ENCODE results near the gene MRPS27.

Gene MRPS27

DNA sequence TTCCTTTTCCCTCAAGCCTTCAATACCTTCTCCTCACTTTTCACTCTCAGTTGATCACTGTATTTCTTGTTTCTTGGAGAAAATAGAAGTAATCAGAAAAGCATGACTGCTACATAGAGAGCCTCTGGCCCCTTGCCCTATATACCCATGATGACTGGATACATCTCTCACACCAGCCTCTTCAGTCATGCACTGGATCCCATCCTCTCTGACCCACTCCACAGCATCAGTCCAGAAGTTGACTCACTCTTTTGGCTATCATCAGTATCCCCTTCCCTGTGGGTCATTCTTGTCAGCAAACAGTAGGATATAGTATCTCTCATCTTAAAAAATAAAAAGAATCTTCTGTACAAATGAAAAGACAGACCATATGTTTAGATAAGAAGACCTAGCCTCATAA, 33.0 kb upstream of the MRPS27 start:
- Histone ChIP-seq H3K4me1 (ENCODE audit: control insufficient read depth, insufficient read depth, low read length) (no peaks in the 10 kb centered on the region), H3K9ac (ENCODE audit: low read length) (no peak overlapping the region), H3K9me3 (ENCODE audit: control insufficient read depth, low read length) (no peaks in the 10 kb centered on the region), H3K27me3 (ENCODE audit: control insufficient read depth, insufficient read depth, low read length) (no peaks in the 10 kb centered on the region), H3K4me3 (ENCODE audit: low read length) (no peak overlapping the region), H3K36me3 (ENCODE audit: control insufficient read depth, insufficient read depth, low read length) (no peaks in the 10 kb centered on the region)

DNA sequence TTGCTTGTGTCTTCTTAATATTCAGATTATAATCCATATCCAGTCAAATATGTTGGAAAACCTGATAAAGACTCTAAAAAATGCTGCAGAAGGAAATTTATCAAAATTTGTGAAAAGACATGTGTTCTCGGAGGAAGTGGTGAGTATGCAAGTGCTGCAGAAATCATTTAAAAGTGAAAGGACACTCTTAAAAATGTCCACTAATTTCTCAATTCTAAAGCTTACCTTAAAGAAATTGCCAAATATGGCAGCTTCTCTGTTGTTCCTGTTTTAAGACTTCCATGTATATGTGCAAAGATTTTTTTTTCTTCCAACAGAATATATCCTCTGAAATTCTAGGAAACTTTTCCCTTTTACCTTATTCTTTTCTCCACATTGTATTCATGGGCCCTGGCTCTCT, 32.6 kb upstream of the MRPS27 start:
- Histone ChIP-seq H3K9ac (ENCODE audit: low read length) (no peak overlapping the region), H3K9me3 (ENCODE audit: control insufficient read depth, low read length) (no peaks in the 10 kb centered on the region), H3K27me3 (ENCODE audit: control insufficient read depth, insufficient read depth, low read length) (no peaks in the 10 kb centered on the region), H3K4me3 (ENCODE audit: low read length) (no peak overlapping the region), H3K36me3 (ENCODE audit: control insufficient read depth, insufficient read depth, low read length) (no peaks in the 10 kb centered on the region), H3K4me1 (ENCODE audit: control insufficient read depth, insufficient read depth, low read length) (no peaks in the 10 kb centered on the region)

DNA sequence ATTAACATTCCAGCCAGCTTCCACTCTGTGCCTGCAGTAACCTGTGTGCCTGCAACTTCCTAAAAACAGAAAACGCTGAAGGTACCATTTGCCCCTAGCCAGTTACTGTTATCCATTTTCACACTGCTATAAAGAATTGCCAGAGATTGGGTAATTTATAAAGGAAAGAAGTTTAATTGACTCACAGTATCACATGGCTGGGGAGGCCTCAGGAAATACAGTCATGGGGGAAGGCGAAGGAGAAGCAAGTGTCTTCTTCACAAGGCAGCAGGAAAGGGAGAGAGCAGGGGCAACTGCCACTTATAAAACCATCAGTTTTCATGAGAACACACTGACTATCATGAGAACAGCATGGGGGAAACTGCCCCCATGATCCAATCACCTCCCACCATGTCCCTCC, 31.3 kb upstream of the MRPS27 start:
- H3K4me3 ChIP-seq (ENCODE audit: low read length), result no peak overlapping the region
- H3K27me3 ChIP-seq (ENCODE audit: control insufficient read depth, insufficient read depth, low read length), result no peaks in the 10 kb centered on the region
- H3K4me1 ChIP-seq (ENCODE audit: control insufficient read depth, insufficient read depth, low read length), result no peaks in the 10 kb centered on the region
- H3K9me3 ChIP-seq (ENCODE audit: control insufficient read depth, low read length), result no peaks in the 10 kb centered on the region
- no peak overlapping the region for H3K9ac ChIP-seq (ENCODE audit: low read length)
- H3K36me3 ChIP-seq (ENCODE audit: control insufficient read depth, insufficient read depth, low read length), result no peaks in the 10 kb centered on the region

DNA sequence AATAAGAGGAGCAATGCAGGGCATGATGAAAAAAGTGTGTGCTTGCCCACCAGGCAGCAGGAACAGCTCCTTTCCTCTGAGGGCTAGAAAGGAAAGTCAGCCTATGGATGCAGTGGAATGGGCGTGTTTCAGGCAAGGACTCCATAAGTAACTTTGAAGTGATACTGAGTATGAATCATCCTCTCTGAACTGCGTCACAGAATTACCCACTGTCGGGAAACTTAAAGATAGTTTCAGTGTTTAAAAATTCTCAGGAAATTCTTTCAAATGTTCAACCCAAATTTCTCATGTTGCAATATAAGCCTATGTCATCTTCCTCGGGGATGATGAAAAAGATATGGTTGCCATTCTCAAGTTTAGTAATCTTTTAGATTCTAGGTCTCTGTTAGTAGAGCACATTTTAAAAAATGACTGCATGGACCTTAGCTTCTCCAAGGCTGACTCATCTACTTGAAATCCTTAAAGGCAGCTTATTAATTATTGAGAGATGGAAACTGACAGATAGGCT, 27.8 kb upstream of the MRPS27 start:
- Histone ChIP-seq H3K9ac (ENCODE audit: low read length) (no peak overlapping the region), H3K4me1 (ENCODE audit: control insufficient read depth, insufficient read depth, low read length) (no peaks in the 10 kb centered on the region), H3K36me3 (ENCODE audit: control insufficient read depth, insufficient read depth, low read length) (no peaks in the 10 kb centered on the region), H3K9me3 (ENCODE audit: control insufficient read depth, low read length) (no peaks in the 10 kb centered on the region), H3K4me3 (ENCODE audit: low read length) (no peak overlapping the region), H3K27me3 (ENCODE audit: control insufficient read depth, insufficient read depth, low read length) (no peaks in the 10 kb centered on the region)

DNA sequence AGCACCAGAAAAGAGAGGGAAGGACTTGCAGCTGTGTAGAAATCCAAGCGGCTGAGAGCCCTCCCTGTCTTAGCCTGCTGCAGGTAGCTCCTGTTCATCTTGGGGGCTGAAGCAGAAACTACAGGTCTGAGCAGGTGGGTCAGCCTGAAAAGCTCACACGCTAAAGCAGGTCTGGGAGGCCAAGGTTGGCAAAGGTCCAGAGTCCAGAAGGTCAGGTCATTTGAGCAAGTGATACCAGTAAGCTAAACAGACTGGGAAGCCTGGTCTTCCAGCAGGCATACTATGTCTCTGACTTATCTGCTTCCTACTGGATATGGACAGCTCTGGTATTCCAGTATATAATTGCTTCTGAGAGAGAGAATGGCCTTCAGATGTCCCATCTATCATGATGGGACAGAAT, 26.4 kb upstream of the MRPS27 start:
- Histone ChIP-seq H3K36me3 (ENCODE audit: control insufficient read depth, insufficient read depth, low read length) (no peaks in the 10 kb centered on the region), H3K4me1 (ENCODE audit: control insufficient read depth, insufficient read depth, low read length) (no peaks in the 10 kb centered on the region), H3K27me3 (ENCODE audit: control insufficient read depth, insufficient read depth, low read length) (no peaks in the 10 kb centered on the region)

DNA sequence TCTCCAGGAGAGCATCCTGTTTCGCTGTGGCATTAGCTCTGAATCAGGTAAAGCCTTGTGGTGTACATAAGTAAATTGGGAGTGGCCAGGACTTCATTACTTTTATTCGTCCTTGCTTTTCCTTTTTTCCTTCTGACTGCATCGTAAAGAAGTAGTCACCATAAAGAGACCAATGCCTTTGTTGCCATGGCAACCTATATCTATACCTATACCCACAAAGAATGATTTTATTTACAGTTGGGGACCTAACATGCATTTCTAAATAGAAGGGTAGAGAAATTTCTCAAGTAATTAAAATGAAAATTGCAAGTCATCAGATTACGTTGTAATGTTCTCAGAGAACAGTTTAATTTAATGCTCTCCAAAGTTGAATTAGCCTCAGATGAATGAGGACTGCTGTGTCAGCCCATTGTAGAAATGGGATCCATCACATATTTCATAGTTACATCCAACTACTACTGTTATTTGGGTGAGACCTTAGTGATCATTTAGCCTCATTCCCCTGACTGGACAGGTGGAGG, 18.7 kb upstream of the MRPS27 start:
- Histone ChIP-seq H3K36me3 (ENCODE audit: control insufficient read depth, insufficient read depth, low read length) (no peaks in the 10 kb centered on the region), H3K27me3 (ENCODE audit: control insufficient read depth, insufficient read depth, low read length) (no peaks in the 10 kb centered on the region), H3K9ac (ENCODE audit: low read length) (no peak overlapping the region), H3K9me3 (ENCODE audit: control insufficient read depth, low read length) (no peaks in the 10 kb centered on the region), H3K4me3 (ENCODE audit: low read length) (no peak overlapping the region), H3K4me1 (ENCODE audit: control insufficient read depth, insufficient read depth, low read length) (no peaks in the 10 kb centered on the region)

More for the DNA sequence above, 26.4 kb upstream of the MRPS27 start:
- H3K9ac ChIP-seq (ENCODE audit: low read length), result no peak overlapping the region
- H3K9me3 ChIP-seq (ENCODE audit: control insufficient read depth, low read length), result no peaks in the 10 kb centered on the region
- H3K4me3 ChIP-seq (ENCODE audit: low read length), result no peak overlapping the region

DNA sequence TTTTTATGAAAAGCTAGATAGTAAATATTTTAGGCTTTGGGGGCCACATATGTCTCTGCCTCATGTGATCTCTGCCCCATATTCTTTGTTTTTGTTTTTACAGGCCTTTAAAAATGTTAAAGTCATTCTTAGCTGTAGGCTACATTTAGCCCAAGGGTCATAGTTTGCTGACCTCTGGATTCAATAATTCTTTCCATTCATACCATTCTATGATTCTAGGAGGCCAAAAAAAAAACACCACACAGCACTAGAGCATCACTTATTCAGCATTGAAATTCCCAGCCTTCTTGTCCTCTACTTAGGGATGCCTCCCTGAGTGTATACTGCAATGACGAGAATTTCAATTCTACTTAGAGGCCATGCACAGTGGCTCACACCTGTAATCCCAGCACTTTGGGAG, 17.1 kb upstream of the MRPS27 start:
- Histone ChIP-seq H3K9ac (ENCODE audit: low read length) (no peak overlapping the region), H3K4me3 (ENCODE audit: low read length) (no peak overlapping the region), H3K27me3 (ENCODE audit: control insufficient read depth, insufficient read depth, low read length) (no peaks in the 10 kb centered on the region), H3K4me1 (ENCODE audit: control insufficient read depth, insufficient read depth, low read length) (no peaks in the 10 kb centered on the region), H3K36me3 (ENCODE audit: control insufficient read depth, insufficient read depth, low read length) (no peaks in the 10 kb centered on the region), H3K9me3 (ENCODE audit: control insufficient read depth, low read length) (no peaks in the 10 kb centered on the region)

DNA sequence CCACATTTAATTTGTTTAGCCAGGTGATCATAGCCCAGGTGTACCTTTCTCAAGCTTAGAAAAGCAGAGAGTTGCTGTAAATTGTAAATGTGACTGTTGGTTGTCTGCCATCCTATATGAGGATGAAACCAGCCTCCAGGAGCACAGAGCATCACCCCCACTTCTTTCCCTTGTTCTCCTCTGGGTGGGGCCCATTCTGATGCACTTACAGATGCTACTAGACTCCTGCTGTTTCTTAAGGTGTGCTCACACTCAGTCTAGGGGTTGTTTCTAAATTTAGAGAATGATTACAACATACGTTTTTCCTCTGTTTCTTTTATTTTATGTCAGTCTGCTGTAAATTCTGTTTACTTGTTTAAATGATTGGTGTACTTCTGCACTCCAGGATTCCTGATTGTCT, 10.7 kb upstream of the MRPS27 start:
- no peaks in the 10 kb centered on the region for H3K4me1 ChIP-seq (ENCODE audit: control insufficient read depth, insufficient read depth, low read length)
- no peak overlapping the region for H3K9ac ChIP-seq (ENCODE audit: low read length)
- no peaks in the 10 kb centered on the region for H3K36me3 ChIP-seq (ENCODE audit: control insufficient read depth, insufficient read depth, low read length)
- no peak overlapping the region for H3K4me3 ChIP-seq (ENCODE audit: low read length)
- H3K27me3 ChIP-seq (ENCODE audit: control insufficient read depth, insufficient read depth, low read length), result no peaks in the 10 kb centered on the region
- no peaks in the 10 kb centered on the region for H3K9me3 ChIP-seq (ENCODE audit: control insufficient read depth, low read length)

DNA sequence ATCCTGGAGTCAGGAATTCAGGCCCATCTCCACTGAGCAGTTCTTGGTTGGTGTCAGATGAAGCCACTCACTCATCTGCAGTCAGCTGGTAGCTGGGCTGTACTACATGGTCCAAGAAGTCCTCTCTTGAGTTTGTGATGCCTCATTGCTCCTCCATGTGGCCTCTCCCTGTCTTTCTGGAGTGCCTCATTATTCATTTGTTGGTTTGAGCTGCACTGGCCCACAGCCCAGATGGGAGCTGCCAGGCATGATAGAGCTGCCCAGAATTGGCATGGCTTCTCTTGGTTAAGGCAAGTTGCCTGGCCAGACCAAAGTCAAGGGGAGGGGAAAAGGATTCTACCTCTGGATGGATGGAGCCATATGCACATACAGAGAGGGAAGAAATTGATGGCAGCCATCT, 8.1 kb upstream of the MRPS27 start:
- Histone ChIP-seq H3K9ac (ENCODE audit: low read length) (no peak overlapping the region), H3K4me1 (ENCODE audit: control insufficient read depth, insufficient read depth, low read length) (no peaks in the 10 kb centered on the region), H3K27me3 (ENCODE audit: control insufficient read depth, insufficient read depth, low read length) (no peaks in the 10 kb centered on the region), H3K36me3 (ENCODE audit: control insufficient read depth, insufficient read depth, low read length) (no peaks in the 10 kb centered on the region), H3K4me3 (ENCODE audit: low read length) (no peak overlapping the region), H3K9me3 (ENCODE audit: control insufficient read depth, low read length) (no peaks in the 10 kb centered on the region)

DNA sequence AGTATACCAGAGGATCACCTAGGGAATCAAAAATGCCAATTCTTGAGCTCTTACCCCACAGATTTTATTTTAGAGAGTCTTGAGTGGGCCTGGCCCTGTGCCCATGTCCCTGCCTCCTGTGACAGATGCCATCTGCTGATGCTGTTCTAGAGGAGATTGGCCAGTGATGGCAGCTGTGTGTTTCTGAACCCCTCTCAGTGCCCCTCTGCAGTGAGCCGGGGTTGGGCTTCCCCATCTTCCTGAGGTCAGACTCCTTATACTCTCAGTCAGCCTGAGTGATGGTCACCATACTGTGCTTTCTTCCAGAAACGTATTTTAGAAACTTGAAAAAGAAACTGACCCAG, 6.2 kb upstream of the MRPS27 start:
- Histone ChIP-seq H3K4me3 (ENCODE audit: low read length) (no peak overlapping the region), H3K9ac (ENCODE audit: low read length) (no peak overlapping the region), H3K27me3 (ENCODE audit: control insufficient read depth, insufficient read depth, low read length) (no peaks in the 10 kb centered on the region), H3K4me1 (ENCODE audit: control insufficient read depth, insufficient read depth, low read length) (no peaks in the 10 kb centered on the region), H3K9me3 (ENCODE audit: control insufficient read depth, low read length) (no peaks in the 10 kb centered on the region), H3K36me3 (ENCODE audit: control insufficient read depth, insufficient read depth, low read length) (no peaks in the 10 kb centered on the region)

DNA sequence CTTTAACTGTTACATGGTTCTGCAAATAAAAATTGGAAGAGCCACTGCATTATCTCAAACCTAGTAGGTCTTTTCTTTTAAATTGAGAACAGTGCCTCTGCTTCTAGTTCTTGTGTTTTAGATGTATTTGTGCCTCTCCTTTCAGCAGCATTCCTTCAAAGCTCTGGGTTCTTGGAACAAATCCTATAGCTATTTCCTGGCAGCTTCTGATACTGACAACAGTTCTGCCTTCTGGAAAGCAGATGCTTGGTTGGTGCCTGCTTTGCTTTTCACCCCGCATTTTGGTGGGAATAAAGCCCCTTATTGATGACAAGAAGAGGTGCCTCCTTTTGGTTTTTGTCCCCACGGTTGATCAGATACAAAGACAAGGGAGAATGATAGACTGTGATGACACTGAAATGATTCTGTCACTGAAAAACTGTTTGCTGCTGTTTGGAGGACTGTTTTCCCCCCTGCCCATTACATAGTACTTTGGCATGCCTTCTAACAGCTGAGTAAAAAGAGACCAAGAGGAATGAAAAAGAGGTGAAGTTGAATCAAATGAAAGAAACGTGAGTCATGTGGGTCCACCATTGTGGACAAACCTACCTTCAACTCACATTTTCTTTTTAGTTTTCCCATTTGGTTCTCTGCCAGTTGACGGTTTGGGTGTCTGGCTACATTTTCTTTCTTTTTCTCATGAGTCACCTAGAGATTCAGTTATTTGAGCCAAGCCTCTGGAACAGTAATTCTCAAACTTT, 5.7 kb upstream of the MRPS27 start:
- H3K36me3 ChIP-seq (ENCODE audit: control insufficient read depth, insufficient read depth, low read length), result no peaks in the 10 kb centered on the region
- H3K9me3 ChIP-seq (ENCODE audit: control insufficient read depth, low read length), result no peaks in the 10 kb centered on the region
- H3K9ac ChIP-seq (ENCODE audit: low read length), result no peak overlapping the region
- H3K4me3 ChIP-seq (ENCODE audit: low read length), result no peak overlapping the region
- no peaks in the 10 kb centered on the region for H3K4me1 ChIP-seq (ENCODE audit: control insufficient read depth, insufficient read depth, low read length)
- H3K27me3 ChIP-seq (ENCODE audit: control insufficient read depth, insufficient read depth, low read length), result no peaks in the 10 kb centered on the region

DNA sequence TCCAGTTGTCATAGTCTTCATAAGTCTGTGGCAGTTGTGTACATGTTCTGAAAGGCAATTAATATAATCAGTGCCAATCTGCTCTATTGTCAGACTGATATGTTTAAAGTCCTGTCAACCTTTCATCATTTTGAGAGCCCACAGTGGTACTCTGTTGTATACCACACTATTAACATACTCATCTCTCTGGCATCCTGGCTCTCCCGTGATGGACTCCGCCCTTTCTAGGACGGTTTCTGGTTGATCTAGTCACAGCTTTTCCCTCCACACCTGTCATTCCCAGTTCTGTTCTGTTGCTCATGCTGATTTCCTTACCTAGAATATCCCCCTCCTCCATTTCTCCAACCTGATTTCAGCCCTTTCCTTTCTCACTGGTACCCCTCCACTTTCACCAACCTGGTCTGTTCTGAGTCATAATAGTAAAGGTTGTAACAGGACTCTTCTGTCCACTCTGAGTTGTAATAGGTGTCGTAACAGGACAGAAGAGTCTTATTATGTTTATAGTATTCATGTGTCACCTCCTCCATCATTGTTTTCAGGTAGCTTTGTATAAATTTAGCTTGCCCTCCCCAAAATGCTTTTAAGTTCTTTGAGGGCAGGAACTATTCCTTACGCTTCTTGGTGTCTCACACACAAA, 4.3 kb upstream of the MRPS27 start:
- H3K4me3 ChIP-seq (ENCODE audit: low read length), result no peak overlapping the region
- H3K36me3 ChIP-seq (ENCODE audit: control insufficient read depth, insufficient read depth, low read length), result no peaks in the 10 kb centered on the region

More for the DNA sequence above, 4.3 kb upstream of the MRPS27 start:
- no peaks in the 10 kb centered on the region for H3K9me3 ChIP-seq (ENCODE audit: control insufficient read depth, low read length)
- no peak overlapping the region for H3K9ac ChIP-seq (ENCODE audit: low read length)
- H3K27me3 ChIP-seq (ENCODE audit: control insufficient read depth, insufficient read depth, low read length), result no peaks in the 10 kb centered on the region
- no peaks in the 10 kb centered on the region for H3K4me1 ChIP-seq (ENCODE audit: control insufficient read depth, insufficient read depth, low read length)

Measured in mucosa of stomach (tissue), 1 donor.